Activated T-helper 9 cell treated with anti-CD3 and anti-CD28 coated beads, Interleukin-2, amount 50 U/mL, for 16 hours (primary cell): ENCODE results near the gene NUCB1.
"Not testable (repeated sequence)": the region's sequence is repeated elsewhere in the genome, so short reads cannot be mapped to it uniquely, and the experiment has no call there.

Source experiments
- DNase-seq: peaks from one replicate; pipeline ENCODE4 v3.0.0-alpha.2; 2020; ENCODE audit warnings: low read depth

Gene NUCB1

DNA sequence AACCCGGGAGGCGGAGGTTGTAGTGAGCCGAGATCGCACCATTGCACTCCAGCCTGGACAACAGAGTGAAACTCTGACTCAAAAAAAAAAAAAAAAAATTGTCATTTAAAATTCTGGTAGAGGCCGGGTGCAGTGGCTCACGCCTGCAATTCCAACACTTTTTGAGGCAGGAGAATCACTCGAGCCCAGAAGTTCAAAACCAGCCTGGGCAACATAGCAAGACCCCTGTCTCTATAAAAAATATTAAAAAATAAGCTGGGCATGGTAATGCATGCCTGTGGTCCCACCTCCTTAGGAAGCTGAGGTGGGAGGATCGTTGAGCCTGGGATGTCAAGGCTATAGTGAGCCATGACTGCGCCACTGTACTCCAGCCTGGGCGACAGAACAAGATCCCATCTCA, 6.2 kb downstream of the NUCB1 start:
- no peak for DNase-seq

DNA sequence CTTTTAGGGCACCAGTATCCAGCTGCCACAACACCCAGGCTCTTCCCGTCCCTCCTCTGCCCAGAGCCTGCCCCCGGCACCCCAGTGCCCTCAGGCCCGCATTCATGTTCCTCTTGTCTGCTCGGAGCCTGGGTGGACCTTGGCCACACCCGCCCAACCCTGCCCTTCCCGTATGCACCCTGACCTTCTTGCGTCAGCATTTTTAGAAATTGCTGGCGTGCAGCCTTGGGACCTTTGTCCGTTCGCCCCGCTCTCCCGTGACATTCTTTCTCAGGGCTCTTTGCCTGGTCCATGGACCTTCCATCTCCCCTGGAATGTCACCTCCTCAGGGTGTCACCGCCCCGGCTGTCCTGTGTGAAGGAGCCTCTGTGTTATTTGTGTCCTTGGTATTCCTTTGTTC, 7.6 kb downstream of the NUCB1 start:
- no peak for DNase-seq

DNA sequence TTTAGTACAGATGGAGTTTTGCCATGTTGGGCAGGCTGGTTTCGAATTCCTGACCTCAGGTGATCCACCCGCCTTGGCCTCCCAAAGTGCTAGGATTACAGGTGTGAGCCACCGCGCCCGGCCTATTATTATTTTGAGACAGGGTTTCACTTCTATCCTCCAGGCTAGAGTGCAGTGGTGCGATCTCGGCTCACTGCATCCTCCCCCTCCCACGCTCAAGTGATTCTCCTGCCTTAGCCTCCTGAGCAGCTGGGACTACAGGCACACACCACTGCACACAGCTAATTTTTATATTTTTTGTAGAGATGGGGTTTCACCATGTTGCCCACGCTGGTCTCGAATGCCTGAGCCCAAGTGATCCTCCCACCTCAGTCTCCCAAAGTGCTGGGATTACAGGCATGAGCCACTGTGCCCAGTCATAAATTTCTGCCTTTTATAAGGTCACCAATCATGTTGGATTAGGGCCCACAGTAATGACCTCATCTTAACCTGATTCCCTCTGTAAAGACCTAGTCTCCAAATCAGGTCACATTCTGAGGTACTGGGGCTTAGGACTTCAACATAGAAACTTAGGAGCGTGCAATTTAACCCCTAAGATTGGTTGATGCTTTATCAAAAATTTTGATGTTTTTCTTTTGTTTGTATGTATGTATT, 9.4 kb downstream of the NUCB1 start:
- DNase-seq: not testable (repeated sequence)

DNA sequence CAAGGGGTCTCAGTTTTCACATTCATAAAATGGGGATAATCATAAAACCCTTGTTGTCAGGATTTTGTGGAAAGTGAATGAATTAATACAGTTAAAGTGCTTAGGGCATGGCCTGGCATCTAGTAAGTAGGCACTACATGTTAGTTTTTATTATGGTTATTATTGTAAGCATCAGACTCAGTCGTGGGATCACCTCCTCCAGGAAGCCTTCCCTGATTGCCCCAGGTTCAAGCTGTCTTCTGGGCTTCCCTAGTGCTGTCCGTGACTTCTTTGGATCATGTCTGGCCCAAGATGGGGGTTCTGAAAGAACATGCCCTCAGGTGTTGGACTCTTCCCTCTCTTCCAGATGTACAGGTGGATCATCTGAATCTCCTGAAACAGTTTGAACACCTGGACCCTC, 10.7 kb downstream of the NUCB1 start:
- no peak for DNase-seq

DNA sequence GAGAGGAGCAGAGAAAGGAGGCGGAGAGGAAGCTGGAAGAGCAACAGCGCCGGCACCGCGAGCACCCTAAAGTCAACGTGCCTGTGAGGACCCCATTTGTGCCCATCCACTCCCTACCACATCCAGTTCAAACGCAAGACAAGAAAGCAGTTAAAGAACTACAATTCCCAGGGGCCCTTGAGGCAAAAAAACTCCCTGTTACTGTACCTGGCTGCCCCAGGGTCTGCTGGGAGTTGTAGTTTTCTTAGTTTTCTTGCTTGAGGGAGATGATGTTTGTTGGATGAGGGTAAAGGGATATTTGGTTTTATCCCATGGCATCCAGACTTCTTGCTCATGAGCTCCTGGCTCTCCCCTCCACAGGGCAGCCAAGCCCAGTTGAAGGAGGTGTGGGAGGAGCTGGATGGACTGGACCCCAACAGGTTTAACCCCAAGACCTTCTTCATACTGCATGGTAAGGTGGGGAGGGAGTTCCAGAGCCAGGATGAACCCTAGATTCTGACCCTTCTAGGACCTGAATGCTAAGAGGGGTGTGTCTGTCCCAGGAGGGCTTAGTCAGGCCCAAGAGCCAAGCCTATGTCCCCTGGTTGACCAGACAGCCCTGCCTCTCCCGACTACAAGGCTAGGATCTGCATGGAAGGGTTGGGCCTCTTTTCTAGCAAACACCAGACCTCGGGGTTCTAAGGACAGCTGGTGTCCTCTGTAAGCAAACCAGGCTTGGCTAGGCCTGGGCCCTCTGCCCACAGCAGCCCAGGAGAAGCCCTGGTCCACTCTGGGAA, 13.2 kb downstream of the NUCB1 start:
- no peak for DNase-seq

DNA sequence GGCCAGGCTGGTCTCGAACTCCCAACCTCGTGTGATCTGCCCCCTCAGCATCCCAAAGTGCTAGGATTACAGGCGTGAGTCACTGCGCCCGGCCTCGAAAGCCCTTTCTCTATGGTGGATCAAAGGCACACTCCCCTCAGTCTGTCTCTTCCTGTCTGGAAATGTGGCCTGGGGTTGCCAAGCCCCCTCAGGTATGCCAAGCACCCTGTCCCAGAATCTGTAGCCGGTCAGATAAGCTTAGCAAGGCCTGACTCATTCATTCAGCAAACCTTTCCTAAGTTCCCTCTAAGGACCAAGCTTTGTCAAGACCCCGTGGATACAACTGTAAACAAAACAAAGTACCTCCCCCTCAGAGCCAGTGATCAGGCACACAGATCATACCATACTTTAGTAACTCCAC, 14.1 kb downstream of the NUCB1 start:
- no peak for DNase-seq

DNA sequence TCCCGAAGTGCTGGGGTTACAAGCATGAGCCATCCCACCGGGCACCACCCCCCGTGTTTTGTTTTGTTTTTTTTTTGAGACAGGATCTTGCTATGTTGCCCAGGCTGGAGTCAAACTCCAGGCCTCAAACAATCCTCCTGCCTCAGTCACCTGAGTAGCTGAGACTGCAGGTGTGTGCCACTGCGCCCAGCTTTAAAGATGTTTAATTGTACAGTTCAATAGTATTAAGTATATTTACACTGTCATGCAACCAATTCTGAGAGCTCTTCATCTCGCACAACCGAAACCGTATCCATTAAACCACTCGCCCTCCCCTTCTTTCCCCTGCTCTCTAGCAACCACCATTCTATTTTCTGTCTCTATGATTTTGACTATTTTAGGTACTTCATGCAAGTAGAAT, 15.6 kb downstream of the NUCB1 start:
- no peak for DNase-seq

DNA sequence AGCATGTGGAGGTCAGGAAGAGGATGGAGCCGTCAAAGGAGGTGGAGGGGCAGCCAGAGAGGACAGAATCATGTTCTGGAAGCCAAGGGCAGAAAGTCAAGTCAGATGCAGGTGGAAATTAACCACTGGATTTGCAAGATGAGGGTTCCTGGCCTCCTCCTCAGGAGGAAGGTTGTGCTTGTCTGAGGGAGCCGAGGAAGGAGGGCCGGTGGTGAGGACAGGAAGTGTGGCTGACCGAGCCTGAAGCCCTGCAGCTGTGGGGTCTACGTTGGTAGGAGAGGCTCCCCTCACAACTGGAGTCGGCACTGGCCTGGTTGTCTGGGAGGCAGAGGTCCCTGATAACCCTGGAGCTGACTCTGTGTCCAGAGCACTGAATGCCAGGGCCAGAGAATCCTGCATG, 18.0 kb downstream of the NUCB1 start:
- DNase-seq: no peak

DNA sequence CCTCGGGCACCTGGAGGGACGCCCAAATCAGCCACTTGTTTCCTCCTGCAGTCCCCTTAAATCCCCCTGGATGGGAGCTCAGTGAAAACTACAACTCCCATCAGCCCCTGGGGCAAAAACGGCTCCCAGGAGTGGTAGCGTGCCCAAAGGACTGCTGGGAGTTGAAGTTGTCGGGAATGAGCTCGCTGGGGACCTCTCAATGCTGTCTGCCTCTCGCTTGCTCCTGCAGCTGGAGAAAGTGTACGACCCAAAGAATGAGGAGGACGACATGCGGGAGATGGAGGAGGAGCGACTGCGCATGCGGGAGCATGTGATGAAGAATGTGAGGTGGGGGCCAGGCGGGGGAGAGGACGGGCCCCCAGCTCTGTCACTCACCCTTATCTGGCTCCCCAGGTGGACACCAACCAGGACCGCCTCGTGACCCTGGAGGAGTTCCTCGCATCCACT, 18.7 kb downstream of the NUCB1 start:
- DNase-seq: no peak

DNA sequence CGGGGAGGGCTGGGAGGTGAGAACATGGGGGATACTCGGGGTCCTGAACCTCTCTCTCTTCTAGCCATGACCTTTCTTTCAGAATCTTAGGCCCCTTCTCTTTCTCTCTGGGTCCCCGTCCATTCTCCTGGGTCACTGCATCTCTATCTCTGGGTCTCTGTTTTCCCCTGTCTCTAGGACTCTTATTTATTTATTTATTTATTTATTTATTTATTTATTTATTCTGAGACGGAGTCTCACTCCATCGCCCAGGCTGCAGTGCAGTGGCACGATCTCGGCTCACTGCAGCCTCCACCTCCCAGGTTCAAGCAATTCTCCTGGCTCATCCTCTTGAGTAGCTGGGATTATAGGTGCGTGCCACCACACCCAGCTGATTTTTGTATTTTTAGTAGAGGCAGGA, 19.2 kb downstream of the NUCB1 start:
- DNase-seq: not testable (repeated sequence)

DNA sequence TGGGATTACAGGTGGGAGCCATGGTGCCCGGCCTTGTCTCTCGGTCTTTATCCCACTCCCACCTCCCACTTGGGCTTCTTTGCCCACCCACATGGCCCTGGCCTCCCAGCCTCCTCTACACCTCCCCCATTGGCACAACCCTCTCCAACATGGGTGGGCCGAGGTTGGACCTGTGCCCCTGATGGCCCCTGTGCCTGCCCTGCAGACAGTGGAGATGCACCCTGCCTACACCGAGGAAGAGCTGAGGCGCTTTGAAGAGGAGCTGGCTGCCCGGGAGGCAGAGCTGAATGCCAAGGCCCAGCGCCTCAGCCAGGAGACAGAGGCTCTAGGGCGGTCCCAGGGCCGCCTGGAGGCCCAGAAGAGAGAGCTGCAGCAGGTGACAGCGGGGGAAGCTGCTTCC, 20.8 kb downstream of the NUCB1 start:
- no peak for DNase-seq

DNA sequence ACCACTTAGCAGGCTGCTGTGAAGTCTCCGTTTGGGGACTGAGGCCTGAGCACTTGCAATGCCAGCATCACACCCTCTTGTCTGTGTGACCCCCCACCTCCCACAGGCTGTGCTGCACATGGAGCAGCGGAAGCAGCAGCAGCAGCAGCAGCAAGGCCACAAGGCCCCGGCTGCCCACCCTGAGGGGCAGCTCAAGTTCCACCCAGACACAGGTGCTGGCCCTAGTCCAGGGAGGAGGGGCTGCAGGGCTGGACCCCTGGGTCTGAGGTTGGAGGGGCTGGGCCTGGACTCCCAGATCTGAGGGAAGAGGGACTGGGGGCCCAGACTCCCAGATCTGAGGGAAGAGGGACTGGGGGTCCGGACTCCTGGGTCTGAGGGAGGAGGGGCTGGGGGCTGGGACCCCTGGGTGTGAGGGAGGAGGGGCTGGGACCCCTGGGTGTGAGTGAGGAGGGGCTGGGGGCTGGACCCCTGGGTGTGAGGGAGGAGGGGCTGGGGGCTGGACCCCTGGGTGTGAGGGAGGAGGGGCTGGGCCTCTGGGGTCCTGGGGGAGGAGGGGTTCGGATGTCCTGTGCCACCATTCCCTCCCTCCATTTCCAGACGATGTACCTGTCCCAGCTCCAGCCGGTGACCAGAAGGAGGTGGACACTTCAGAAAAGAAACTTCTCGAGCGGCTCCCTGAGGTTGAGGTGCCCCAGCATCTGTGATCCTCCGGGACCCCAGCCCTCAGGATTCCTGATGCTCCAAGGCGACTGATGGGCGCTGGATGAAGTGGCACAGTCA, 21.8 kb downstream of the NUCB1 start:
- DNase-seq: no peak

DNA sequence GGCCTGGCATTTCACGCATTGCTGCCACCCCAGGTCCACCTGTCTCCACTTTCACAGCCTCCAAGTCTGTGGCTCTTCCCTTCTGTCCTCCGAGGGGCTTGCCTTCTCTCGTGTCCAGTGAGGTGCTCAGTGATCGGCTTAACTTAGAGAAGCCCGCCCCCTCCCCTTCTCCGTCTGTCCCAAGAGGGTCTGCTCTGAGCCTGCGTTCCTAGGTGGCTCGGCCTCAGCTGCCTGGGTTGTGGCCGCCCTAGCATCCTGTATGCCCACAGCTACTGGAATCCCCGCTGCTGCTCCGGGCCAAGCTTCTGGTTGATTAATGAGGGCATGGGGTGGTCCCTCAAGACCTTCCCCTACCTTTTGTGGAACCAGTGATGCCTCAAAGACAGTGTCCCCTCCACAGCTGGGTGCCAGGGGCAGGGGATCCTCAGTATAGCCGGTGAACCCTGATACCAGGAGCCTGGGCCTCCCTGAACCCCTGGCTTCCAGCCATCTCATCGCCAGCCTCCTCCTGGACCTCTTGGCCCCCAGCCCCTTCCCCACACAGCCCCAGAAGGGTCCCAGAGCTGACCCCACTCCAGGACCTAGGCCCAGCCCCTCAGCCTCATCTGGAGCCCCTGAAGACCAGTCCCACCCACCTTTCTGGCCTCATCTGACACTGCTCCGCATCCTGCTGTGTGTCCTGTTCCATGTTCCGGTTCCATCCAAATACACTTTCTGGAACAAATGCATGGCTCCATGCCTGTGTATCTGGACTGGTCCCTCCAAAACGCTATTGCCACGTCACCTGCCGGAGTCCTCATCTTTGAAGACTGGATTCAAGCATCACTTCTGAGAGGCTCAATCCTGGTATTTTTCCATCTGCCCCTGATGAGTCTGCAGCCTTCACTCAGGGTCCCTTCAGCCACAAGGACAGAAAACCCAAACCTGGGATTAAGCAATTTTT, 22.7 kb downstream of the NUCB1 start:
- DNase-seq: no peak

DNA sequence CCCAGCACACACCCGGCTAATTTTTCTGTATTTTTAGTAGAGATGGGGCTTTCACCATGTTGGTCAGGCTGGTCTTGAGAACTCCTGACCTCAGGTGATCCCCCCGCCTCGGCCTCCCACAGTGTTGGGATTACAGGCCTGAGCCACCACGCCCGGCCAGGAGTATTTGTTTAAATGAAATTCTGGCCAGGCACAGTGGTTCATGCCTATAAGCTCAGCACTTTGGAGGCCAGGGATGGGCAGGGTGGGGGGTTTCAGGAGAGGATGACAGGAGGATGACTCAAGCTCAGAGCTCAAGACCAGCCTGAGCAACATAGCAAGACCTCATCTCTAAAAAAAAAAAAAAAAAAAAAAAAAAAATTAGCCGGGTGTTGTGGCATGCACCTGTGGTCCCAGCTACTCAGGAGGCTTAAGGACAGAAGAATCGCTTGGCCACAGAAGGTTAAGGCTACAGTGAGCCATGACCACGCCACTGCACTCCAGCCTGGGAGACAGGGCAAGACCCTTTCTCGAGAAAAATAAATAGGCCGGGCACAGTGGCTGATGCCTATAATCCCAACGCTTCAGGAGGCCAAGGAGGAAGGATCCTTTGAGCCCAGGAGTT, 25.2 kb downstream of the NUCB1 start:
- no peak for DNase-seq

DNA sequence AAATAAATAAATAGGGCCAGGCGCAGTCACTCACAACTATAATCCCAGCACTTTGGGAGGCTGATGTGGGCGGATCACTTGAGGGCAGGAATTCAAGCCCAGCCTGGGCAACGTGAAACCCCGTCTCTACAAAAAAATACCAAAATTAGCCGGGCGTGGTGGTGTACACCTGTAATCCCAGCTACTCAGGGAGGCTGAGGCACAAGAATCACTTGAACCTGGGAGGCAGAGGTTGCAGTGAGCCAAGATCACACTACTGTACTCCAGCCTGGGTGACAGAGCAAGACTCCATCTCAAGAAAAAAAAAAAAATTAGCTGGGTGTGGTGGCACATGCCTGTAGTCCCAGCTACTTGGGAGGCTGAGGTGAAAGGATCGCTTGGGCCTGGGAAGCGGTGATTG, 25.8 kb downstream of the NUCB1 start:
- DNase-seq: not testable (repeated sequence)

DNA sequence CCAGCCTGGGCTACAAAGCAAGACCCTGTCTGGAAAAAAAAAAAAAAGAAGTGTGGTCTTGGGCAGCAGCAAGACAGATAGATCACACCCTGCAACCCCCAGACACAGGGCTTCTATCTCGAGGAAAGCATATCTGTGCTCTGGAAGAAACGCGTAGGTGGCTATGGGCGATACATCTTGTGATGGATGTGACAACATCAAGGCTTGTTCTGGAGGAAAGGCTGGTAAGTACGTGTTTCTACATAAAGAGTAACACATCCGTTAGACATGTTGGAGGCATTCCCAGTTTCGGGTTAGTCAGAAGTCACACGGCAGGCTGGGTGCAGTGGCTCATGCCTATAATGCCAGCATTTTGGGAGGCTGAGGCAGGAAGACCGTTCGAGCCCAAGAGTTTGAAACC, 26.8 kb downstream of the NUCB1 start:
- DNase-seq: no peak

DNA sequence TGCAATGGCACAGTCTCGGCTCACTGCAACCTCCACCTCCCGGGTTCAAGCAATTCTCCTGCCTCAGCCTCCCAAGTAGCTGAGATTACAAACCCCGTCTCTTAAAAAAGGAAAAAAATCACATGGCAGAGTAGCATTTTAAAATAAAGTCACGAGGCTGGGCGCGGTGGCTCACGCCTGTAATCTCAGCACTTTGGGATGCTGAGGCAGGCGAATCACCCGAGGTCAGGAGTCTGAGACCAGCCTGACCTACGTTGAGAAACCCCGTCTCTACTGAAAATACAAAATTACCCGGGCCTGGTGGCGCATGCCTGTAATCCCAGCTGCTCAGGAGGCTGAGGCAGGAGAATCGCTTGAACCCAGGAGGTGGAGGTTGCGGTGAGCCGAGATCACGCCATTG, 27.6 kb downstream of the NUCB1 start:
- not testable (repeated sequence) for DNase-seq

DNA sequence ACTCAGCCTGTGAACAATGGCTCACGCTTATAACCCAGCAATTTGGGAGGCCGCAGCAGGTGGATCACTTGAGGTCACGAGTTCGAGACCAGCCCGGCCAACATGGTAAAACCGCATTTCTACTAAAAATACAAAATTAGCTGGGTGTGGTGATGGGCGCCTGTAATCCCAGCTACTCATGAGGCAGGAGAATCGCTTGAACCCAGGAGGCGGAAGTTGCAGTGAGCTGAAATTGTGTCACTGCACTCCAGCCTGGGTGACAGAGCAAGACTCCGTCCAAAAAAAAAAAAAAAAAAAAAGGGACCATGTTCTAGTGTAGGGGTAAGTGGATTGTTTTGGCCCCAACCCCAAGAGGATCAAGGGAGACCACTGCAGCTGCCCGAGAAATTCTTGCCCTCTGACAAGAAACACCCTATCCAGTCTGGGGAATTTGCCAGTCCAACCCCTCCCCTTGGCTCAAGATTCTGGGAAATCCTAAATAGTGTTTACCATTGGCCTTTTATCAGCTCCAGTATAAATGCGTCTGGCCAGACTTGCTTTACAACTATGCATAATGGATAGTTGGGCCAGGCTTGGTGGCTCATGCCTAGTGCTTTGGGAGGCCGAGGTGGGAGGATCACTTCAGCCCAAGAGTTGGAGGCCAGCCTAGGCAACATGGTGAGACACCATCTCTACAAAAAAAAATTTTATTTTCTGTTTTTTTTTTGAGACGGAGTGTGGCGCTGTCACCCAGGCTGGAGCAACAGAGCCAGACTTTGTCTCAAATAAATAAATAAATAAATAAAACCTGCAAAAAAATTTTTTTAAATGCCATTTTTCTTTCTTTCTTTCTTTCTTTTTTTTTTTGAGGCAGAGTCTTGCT, 28.3 kb downstream of the NUCB1 start:
- DNase-seq: no peak

DNA sequence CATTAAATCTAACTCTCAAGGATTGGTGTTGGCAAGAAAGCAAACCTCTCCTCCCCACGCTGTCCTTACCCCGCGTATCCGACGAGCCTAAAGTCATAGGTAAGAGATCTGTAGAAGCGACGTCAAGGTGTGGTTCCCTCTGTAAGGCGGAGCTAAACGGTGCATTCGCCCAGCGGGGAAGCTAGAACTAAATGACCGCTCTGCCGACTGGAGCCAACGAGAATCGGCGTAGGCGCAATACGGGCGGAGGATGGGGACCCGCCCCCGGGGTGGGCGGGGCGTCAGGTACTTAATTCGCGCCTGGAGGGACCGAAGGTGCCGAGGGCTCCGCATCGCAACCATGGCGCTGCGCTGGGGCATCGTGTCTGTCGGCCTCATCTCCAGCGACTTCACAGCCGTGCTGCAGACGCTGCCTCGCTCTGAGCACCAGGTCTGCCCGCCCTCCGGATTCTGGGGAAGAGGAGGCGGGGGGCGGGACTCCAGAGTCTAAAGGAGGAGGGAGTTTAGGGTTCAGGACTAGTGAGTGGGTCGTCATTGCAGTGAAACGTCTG, 33.3 kb downstream of the NUCB1 start, which contains the start of gene DHDH:
TSS of gene DHDH (plus strand) at position 318 of the 551 bp plus-strand sequence. CDS start at position 341, 23 bp downstream.
- DNase-seq: peak; percentile 72

DNA sequence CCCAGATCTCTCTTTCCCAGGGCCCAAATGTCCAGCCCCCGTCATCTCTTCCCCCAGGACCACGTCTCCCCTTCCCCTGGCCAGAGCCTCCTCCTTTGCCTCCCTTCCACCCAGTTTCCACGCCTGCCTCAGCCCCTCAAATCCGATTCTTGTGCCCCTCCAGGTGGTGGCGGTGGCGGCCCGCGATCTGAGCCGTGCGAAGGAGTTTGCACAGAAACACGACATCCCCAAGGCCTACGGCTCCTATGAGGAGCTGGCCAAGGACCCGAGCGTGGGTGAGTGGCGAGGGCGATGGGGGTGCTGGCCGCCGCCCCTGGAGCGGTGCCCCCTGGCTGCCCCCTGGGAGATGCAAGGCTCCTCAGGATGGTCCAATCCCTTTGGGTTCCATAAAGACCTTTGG, 34.7 kb downstream of the NUCB1 start:
- no peak for DNase-seq
